Panc1 (cell line): ENCODE data around the gene DYRK1A.

Source experiments
- CTCF ChIP-seq: fragments of 450-650 bp; IDR thresholded peaks from 2 replicates; pipeline ENCODE4 v1.5.1; 2017; ENCODE audit warnings: mild to moderate bottlenecking
- POLR2AphosphoS5 ChIP-seq: IDR thresholded peaks from 2 replicates; pipeline ENCODE4 v1.6.1; 2012; ENCODE audit warnings: mild to moderate bottlenecking, low read depth, low read length, moderate library complexity
- SIN3A ChIP-seq: IDR thresholded peaks from 2 replicates; pipeline ENCODE4 v1.6.1; 2012; ENCODE audit warnings: low read depth, mild to moderate bottlenecking, low read length, moderate library complexity, borderline replicate concordance; ENCODE audit not compliant: insufficient read depth
- TCF7L2 ChIP-seq: IDR thresholded peaks from 2 replicates; pipeline ENCODE4 v1.6.1; 2011; ENCODE audit warnings: mild to moderate bottlenecking, low read depth, low read length, inconsistent platforms
- TF ChIP-seq, protein P1 (sequence below), 2 experiments: IDR thresholded peaks; 2 replicates each; pipeline ENCODE4 v1.6.1; 2011 to 2012; ENCODE audit warnings: low read depth in 2 of 2, control low read depth in 1 of 2, low read length in 1 of 2, mild to moderate bottlenecking in 1 of 2, moderate library complexity in 1 of 2; ENCODE audit not compliant: insufficient read depth in 1 of 2

DNA sequence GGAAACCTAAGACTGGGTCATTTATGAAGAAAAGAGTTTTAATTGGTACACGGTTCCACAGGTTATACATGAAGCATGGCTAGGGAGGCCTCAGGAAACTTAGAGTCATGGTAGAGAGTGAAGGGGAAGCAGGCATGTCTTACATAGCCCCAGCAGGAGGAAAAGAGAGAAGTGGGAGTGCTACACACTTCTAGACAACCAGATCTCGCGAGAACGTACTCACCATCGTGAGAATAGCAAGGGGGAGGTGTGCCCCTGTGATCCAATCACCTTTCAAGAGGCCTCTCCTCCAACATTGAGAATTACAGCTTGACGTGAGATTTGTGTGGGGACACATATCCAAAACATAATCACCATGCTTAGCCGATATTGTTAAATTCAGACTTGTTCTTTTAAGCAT, 62.8 kb downstream of the DYRK1A start:
- TF ChIP-seq CTCF (no peak), POLR2AphosphoS5 (no peak), SIN3A (no peak), TCF7L2 (no peak)
- TF ChIP-seq, protein P1, sequence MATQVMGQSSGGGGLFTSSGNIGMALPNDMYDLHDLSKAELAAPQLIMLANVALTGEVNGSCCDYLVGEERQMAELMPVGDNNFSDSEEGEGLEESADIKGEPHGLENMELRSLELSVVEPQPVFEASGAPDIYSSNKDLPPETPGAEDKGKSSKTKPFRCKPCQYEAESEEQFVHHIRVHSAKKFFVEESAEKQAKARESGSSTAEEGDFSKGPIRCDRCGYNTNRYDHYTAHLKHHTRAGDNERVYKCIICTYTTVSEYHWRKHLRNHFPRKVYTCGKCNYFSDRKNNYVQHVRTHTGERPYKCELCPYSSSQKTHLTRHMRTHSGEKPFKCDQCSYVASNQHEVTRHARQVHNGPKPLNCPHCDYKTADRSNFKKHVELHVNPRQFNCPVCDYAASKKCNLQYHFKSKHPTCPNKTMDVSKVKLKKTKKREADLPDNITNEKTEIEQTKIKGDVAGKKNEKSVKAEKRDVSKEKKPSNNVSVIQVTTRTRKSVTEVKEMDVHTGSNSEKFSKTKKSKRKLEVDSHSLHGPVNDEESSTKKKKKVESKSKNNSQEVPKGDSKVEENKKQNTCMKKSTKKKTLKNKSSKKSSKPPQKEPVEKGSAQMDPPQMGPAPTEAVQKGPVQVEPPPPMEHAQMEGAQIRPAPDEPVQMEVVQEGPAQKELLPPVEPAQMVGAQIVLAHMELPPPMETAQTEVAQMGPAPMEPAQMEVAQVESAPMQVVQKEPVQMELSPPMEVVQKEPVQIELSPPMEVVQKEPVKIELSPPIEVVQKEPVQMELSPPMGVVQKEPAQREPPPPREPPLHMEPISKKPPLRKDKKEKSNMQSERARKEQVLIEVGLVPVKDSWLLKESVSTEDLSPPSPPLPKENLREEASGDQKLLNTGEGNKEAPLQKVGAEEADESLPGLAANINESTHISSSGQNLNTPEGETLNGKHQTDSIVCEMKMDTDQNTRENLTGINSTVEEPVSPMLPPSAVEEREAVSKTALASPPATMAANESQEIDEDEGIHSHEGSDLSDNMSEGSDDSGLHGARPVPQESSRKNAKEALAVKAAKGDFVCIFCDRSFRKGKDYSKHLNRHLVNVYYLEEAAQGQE (IDR thresholded peaks at IDR 0.05; ENCODE audit: insufficient read depth in 1 of 2, low read depth in 2 of 2, low read length in 1 of 2), result no peak
